ENCODE results near the gene LRRC72.
"Not testable (repeated sequence)": the region's sequence is repeated elsewhere in the genome, so short reads cannot be mapped to it uniquely, and the experiment has no call there.

The LRRC72 gene

GRCh38 chr7:16528520-16528919 lies 1.9 kb downstream of the LRRC72 start:
- DNase-seq (ENCODE audit: low read depth), result no peak

- no peak for DNase-seq (ENCODE audit: low read depth)
Measured at GRCh38 chr7:16529697-16530096, 3.1 kb downstream of the LRRC72 start.

- DNase-seq (ENCODE audit: low read depth), result no peak
Measured at GRCh38 chr7:16531707-16532106, 5.1 kb downstream of the LRRC72 start.

GRCh38 chr7:16532272-16532671 lies 5.6 kb downstream of the LRRC72 start:
- DNase-seq (ENCODE audit: low read depth), result no peak

GRCh38 chr7:16535500-16535899 lies 8.9 kb downstream of the LRRC72 start:
- DNase-seq (ENCODE audit: low read depth), result no peak

GRCh38 chr7:16540559-16540958 lies 13.9 kb downstream of the LRRC72 start:
- DNase-seq (ENCODE audit: low read depth), result not testable (repeated sequence)

- DNase-seq (ENCODE audit: low read depth), result no peak
Measured at GRCh38 chr7:16542401-16542800, 15.8 kb downstream of the LRRC72 start.

GRCh38 chr7:16543456-16543855 lies 16.8 kb downstream of the LRRC72 start:
- no peak for DNase-seq (ENCODE audit: low read depth)

- DNase-seq (ENCODE audit: low read depth), result no peak
Measured at GRCh38 chr7:16546921-16547505, 20.4 kb downstream of the LRRC72 start.

GRCh38 chr7:16548428-16548827 lies 21.8 kb downstream of the LRRC72 start:
- DNase-seq (ENCODE audit: low read depth), result no peak

- no peak for DNase-seq (ENCODE audit: low read depth)
Measured at GRCh38 chr7:16550671-16551070, 24.0 kb downstream of the LRRC72 start.

- no peak for DNase-seq (ENCODE audit: low read depth)
Measured at GRCh38 chr7:16554518-16555236, 28.1 kb downstream of the LRRC72 start.

- DNase-seq (ENCODE audit: low read depth), result no peak
Measured at GRCh38 chr7:16556359-16556758, 29.7 kb downstream of the LRRC72 start.

- no peak for DNase-seq (ENCODE audit: low read depth)
Measured at GRCh38 chr7:16558761-16559302, 32.2 kb downstream of the LRRC72 start.

GRCh38 chr7:16559497-16560179 lies 33.0 kb downstream of the LRRC72 start:
- DNase-seq (ENCODE audit: low read depth), result no peak

- DNase-seq (ENCODE audit: low read depth), result no peak
Measured at GRCh38 chr7:16561943-16562342, 35.3 kb downstream of the LRRC72 start.

GRCh38 chr7:16562456-16563220 lies 36.0 kb downstream of the LRRC72 start:
- DNase-seq (ENCODE audit: low read depth), result no peak

GRCh38 chr7:16563281-16564022 lies 36.8 kb downstream of the LRRC72 start:
- DNase-seq (ENCODE audit: low read depth), result no peak

GRCh38 chr7:16564023-16564380 lies 37.4 kb downstream of the LRRC72 start:
- DNase-seq (ENCODE audit: low read depth), result no peak

- no peak for DNase-seq (ENCODE audit: low read depth)
Measured at GRCh38 chr7:16564909-16565426, 38.3 kb downstream of the LRRC72 start.

GRCh38 chr7:16571941-16572340 lies 45.3 kb downstream of the LRRC72 start:
- DNase-seq (ENCODE audit: low read depth), result no peak
